ENCODE results near the gene SIPA1. TPM values are rescaled to one million over a fixed set of nuclear protein-coding genes. Genes with fewer than 3 reads are reported as not detected.

Gene SIPA1
- total and polyA plus RNA-seq, 2 of the 8 experiments (the other 6 are each of a cell fraction or from before 2014, with no cell fraction given): 35.3 to 72.2 TPM

DNA sequence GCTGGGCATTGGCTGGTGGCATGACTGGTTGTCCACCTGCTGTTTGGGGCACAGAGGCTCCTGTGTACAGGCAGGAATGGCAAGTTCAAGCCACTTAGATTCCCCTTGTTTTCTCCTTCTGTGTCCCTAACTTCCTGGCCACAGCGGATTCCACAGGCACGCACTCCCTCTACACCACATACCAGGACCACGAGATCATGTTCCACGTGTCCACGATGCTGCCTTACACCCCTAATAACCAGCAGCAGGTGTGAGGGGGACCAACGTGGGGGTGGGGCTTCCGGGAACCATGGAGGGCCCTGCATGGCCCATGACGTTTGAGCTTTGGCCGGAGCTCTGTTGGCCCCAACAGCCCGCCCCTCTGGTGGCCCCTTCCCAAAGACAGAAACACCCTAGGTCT lies 7.8 kb downstream of the SIPA1 start:
- Histone ChIP-seq H4K5ac (ENCODE audit: insufficient read length, low read depth, low read length) (no peak overlapping the region), H2AK5ac (ENCODE audit: low read depth, low read length) (no peak overlapping the region), H3K4me2 (ENCODE audit: insufficient read depth in 1 of 2, low read depth in 2 of 2, low read length in 2 of 2) (no peak overlapping the region; a peak in 1 of 4 replicates), H3K79me2 (ENCODE audit: control insufficient read depth in 1 of 2, insufficient read depth in 2 of 2, low read length in 2 of 2) (no peaks in the 10 kb centered on the region), H3K4ac (replicated peaks; ENCODE audit: insufficient read length, low read depth, low read length) (no peak overlapping the region), H2BK12ac (ENCODE audit: low read depth, low read length) (no peak overlapping the region), H3K14ac (ENCODE audit: insufficient read length) (no peak overlapping the region), H4K8ac (ENCODE audit: extremely low read depth, insufficient read depth, low read length) (no peak overlapping the region), H2BK15ac (ENCODE audit: low read length) (no peak overlapping the region), H3K18ac (ENCODE audit: extremely low read depth, low read length) (no peak overlapping the region), H2AFZ (ENCODE audit: low read length) (no peak overlapping the region), H2BK20ac (ENCODE audit: low read length) (no peak overlapping the region), H3K9me3 (ENCODE audit: insufficient read depth in 2 of 2, low read depth in 1 of 2, low read length in 1 of 2) (no peaks in the 10 kb centered on the region), H4K20me1 (replicated peaks in 1 of 2; ENCODE audit: control insufficient read depth in 1 of 2, insufficient read depth in 2 of 2, low read length in 2 of 2) (peaks cover 0 to 13% of the 10 kb centered on the region in 2 experiments), H3K27me3 (replicated peaks in 1 of 4; ENCODE audit: control insufficient read depth in 3 of 4, extremely low read depth in 1 of 4, insufficient read depth in 3 of 4, low read length in 3 of 4) (peaks cover 0 to 8% (median 2%) of the 10 kb centered on the region in 4 experiments; a peak in 3 of 7 replicates), H3K4me1 (replicated peaks in 1 of 4; ENCODE audit: control insufficient read depth in 3 of 4, insufficient read depth in 4 of 4, low read length in 3 of 4) (peaks cover 0 to 21% (median 14%) of the 10 kb centered on the region in 4 experiments; a peak in 6 of 7 replicates), H3K79me1 (ENCODE audit: low read depth, low read length) (no peaks in the 10 kb centered on the region), H2BK5ac (ENCODE audit: low read depth, low read length) (no peak overlapping the region), H3K27ac (ENCODE audit: low read depth, low read length) (no peak overlapping the region), H3K36me3 (ENCODE audit: control insufficient read depth in 2 of 4, insufficient read depth in 4 of 4, low read length in 3 of 4) (peaks cover 0 to 3% (median 0%) of the 10 kb centered on the region in 4 experiments; a peak in 1 of 8 replicates), H3K9ac (replicated peaks in 1 of 4; ENCODE audit: extremely low read depth in 1 of 4, low read depth in 3 of 4, low read length in 3 of 4) (no peak overlapping the region), H2BK120ac (replicated peaks; ENCODE audit: low read depth, low read length) (no peak overlapping the region), H3K23ac (ENCODE audit: insufficient read length) (no peak overlapping the region), H3K56ac (replicated peaks; ENCODE audit: insufficient read length, low read depth, low read length) (no peak overlapping the region), H3K4me3 (ENCODE audit: extremely low read depth in 1 of 4, insufficient read depth in 2 of 4, low read depth in 3 of 4, low read length in 4 of 4) (no peak overlapping the region), H3K23me2 (ENCODE audit: low read depth, low read length) (peaks cover 11% of the 10 kb centered on the region; the same call in 1 of the 2 replicates), H4K91ac (replicated peaks; ENCODE audit: insufficient read length, low read length) (no peak overlapping the region)
- ChIA-PET POLR2A (ENCODE audit: partially characterized antibody) (interaction anchor here (0.6 to 7.5 kb wide), 2 partner anchors 15 to 1388 kb away, joined by 3 to 58 read pairs; partner anchors contain the start of gene RELA), CTCF (ENCODE audit: partially characterized antibody) (interaction anchor here (0.8 to 1.9 kb wide), 6 partner anchors 10 to 58 kb away, joined by 3 to 4 read pairs (median 3); no protein-coding TSS in a partner anchor)
- WGBS, 2 experiments (ENCODE audit: extremely low coverage in 1 of 2, insufficient coverage in 1 of 2, insufficient read length in 1 of 2, insufficient replicate concordance in 2 of 2, low coverage in 1 of 2, low lambda C conversion rate in 2 of 2, missing lambda C conversion rate in 1 of 2): 85% methylated on average over 10 of the region's 10 CpGs; no CpG with 5 or more reads in 1 of the 2 experiments
- no peak for FAIRE-seq
- no peak for DNase-seq (ENCODE audit: low read depth in 1 of 2, low spot score in 2 of 2)
- TF ChIP-seq CEBPB (IDR thresholded peaks at IDR 0.05; ENCODE audit: low read depth, low read length) (no peak), CBX5 (IDR thresholded peaks at IDR 0.05; ENCODE audit: low read depth, low read length) (no peak), NRF1 (IDR thresholded peaks at IDR 0.05; ENCODE audit: low read depth, low read length) (no peak), CREB1 (IDR thresholded peaks at IDR 0.05) (no peak)

Data from H1 (cell line).